ENCODE results near the gene NACA.
A peak's percentile ranks its signal among the peaks of the same experiment; 100 is the strongest.

Gene NACA

DNA sequence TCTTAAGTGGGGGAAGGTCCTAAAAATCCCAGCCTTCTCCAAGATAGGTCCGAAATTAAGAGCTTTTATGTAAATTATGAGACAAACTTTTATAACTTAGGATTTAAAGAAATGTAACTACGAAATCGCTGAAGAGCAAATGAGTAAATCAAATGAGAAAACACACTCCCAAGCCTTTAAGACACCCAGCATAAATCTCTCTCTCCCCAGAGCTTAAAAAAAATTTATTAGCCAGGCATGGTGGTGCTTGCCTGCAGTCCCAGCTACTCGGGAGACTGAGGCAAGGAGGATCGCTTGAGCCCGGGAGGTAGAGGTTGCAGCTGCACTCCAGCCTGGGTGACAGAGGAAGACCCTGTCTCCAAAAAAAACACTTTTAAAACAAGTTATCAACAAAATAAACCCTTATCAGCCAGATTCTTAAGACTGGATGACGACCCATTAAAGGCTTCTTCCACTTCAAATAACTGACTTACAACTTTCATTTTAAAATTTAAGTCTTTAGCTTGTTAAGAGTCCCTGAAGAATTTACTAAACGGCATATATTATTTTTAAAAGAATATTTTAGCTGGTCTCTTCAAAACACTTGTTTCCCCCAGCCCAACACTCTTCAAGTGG lies 40.2 kb downstream of the NACA start:
- Histone ChIP-seq H3K4me1 (ENCODE audit: control insufficient read depth, insufficient read depth, low read length) (peaks cover 10% of the 10 kb centered on the region), H3K27ac (ENCODE audit: extremely low read depth, low read depth, low read length) (peak overlapping the region; percentile 71), H3K9me3 (ENCODE audit: control insufficient read depth, insufficient read depth, low read depth, low read length) (no peaks in the 10 kb centered on the region), H3K36me3 (ENCODE audit: control insufficient read depth in 2 of 2, insufficient read depth in 1 of 2, low read length in 2 of 2) (peaks cover 27 to 50% of the 10 kb centered on the region in 2 experiments; a peak in 2 of 3 replicates), H3K4me3 (ENCODE audit: low read depth, low read length) (peak overlapping the region; percentile 59)
- ChIA-PET POLR2A (interaction anchor here (0.5 to 2.3 kb wide), 12 partner anchors 9 to 236 kb away, joined by 3 to 13 read pairs (median 4); partner anchors contain the start of genes ATP5F1B and NACA), CTCF (interaction anchor here (0.6 to 2.2 kb wide), 7 partner anchors 14 to 898 kb away, joined by 3 to 8 read pairs (median 4); partner anchors contain the start of gene ATP5F1B)
- TF ChIP-seq ZNF394 (tag by site-specific recombination; IDR thresholded peaks at IDR 0.05; ENCODE audit: borderline replicate concordance) (peak; percentile 11; the same call in 1 of the 2 replicates), ZNF223 (tag by site-specific recombination; IDR thresholded peaks at IDR 0.05) (no peak), ZNF239 (tag by site-specific recombination; IDR thresholded peaks at IDR 0.05) (no peak), ZNF112 (tag by site-specific recombination; IDR thresholded peaks at IDR 0.05) (no peak), SCRT2 (tag by site-specific recombination; IDR thresholded peaks at IDR 0.05) (peak; percentile 23; the same call in 1 of the 2 replicates), WT1 (tag by site-specific recombination; IDR thresholded peaks at IDR 0.05) (peak; percentile 54; the same call in 1 of the 2 replicates)
- TF ChIP-seq, protein P1, sequence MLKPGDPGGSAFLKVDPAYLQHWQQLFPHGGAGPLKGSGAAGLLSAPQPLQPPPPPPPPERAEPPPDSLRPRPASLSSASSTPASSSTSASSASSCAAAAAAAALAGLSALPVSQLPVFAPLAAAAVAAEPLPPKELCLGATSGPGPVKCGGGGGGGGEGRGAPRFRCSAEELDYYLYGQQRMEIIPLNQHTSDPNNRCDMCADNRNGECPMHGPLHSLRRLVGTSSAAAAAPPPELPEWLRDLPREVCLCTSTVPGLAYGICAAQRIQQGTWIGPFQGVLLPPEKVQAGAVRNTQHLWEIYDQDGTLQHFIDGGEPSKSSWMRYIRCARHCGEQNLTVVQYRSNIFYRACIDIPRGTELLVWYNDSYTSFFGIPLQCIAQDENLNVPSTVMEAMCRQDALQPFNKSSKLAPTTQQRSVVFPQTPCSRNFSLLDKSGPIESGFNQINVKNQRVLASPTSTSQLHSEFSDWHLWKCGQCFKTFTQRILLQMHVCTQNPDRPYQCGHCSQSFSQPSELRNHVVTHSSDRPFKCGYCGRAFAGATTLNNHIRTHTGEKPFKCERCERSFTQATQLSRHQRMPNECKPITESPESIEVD (tag by site-specific recombination; IDR thresholded peaks at IDR 0.05), result peak; percentile 67
- TF ChIP-seq, protein P2, sequence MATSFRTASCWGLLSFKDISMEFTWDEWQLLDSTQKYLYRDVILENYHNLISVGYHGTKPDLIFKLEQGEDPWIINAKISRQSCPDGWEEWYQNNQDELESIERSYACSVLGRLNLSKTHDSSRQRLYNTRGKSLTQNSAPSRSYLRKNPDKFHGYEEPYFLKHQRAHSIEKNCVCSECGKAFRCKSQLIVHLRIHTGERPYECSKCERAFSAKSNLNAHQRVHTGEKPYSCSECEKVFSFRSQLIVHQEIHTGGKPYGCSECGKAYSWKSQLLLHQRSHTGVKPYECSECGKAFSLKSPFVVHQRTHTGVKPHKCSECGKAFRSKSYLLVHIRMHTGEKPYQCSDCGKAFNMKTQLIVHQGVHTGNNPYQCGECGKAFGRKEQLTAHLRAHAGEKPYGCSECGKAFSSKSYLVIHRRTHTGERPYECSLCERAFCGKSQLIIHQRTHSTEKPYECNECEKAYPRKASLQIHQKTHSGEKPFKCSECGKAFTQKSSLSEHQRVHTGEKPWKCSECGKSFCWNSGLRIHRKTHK (tag by site-specific recombination; IDR thresholded peaks at IDR 0.05), result no peak

DNA sequence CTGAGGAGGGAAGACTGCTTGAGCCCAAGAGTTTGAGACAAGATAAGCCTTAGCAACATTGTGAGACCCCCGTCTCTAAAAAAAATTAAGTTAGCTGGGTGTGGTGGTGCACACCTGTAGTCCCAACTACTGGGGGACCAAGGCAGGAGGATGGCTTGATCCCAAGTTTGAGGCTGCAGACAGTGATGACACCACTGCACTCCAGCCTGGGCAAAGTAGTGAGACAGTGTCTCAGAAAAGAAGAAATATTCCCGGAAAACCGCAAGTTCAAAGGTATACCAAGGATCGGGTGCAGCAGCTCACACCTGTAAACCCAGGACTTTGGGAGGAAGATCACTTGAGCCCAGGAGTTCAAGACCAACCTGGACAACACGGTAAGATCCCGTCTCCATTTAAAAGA lies 42.8 kb downstream of the NACA start:
- H3K4me1 ChIP-seq (ENCODE audit: control insufficient read depth, insufficient read depth, low read length), result peaks cover 8% of the 10 kb centered on the region

DNA sequence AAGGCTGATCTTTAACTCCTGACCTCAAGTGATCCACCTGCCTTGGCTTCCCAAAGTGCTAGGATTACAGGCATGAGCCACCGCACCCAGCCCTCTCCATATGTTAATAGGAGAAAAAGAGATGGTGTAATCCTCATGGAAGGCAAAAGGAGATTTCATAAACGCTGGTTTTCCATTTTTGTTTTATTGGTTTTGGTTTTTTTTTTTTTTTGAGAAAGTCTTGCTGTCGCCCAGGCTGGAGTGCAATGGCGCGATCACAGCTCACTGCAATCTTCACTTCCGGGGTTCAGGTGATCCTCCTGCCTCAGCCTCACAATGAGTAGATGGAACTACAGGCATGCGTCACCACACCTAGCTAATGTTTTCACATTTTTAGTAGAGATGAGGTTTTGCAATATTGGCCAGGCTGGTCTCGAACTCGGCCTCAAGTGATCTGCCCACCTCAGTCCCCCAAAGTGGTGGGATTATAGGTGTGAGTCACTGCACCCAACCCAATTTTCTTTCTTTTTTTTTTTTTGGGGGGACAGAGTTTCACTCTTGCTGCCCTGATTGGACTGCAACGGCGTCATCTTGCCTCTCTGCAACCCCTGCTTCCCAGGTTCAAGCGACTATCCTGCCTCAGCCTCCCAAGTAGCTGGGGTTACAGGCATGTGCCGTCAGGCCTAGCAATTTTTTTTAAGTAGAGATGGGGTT lies 45.1 kb downstream of the NACA start:
- ChIA-PET POLR2A (interaction anchor here (0.7 to 2.2 kb wide), 5 partner anchors 8 to 534 kb away, joined by 3 to 14 read pairs (median 3); partner anchors contain the start of genes ATP5F1B, NACA and PTGES3), CTCF (no interaction called here)
- peaks cover 29 to 48% of the 10 kb centered on the region in 2 experiments; a peak in 2 of 3 replicates for H3K36me3 ChIP-seq (ENCODE audit: control insufficient read depth in 2 of 2, insufficient read depth in 1 of 2, low read length in 2 of 2)
- H3K4me3 ChIP-seq (ENCODE audit: low read depth, low read length), result no peak overlapping the region
- H3K9me3 ChIP-seq (ENCODE audit: control insufficient read depth, insufficient read depth, low read depth, low read length), result no peaks in the 10 kb centered on the region
- H3K4me1 ChIP-seq (ENCODE audit: control insufficient read depth, insufficient read depth, low read length), result peaks cover 8% of the 10 kb centered on the region
- H3K27ac ChIP-seq (ENCODE audit: extremely low read depth, low read depth, low read length), result peak overlapping the region; percentile 1; the same call in 1 of the 2 replicates
- TF ChIP-seq ZFP69B (tag by site-specific recombination; IDR thresholded peaks at IDR 0.05), result no peak
- TF ChIP-seq, protein P3, sequence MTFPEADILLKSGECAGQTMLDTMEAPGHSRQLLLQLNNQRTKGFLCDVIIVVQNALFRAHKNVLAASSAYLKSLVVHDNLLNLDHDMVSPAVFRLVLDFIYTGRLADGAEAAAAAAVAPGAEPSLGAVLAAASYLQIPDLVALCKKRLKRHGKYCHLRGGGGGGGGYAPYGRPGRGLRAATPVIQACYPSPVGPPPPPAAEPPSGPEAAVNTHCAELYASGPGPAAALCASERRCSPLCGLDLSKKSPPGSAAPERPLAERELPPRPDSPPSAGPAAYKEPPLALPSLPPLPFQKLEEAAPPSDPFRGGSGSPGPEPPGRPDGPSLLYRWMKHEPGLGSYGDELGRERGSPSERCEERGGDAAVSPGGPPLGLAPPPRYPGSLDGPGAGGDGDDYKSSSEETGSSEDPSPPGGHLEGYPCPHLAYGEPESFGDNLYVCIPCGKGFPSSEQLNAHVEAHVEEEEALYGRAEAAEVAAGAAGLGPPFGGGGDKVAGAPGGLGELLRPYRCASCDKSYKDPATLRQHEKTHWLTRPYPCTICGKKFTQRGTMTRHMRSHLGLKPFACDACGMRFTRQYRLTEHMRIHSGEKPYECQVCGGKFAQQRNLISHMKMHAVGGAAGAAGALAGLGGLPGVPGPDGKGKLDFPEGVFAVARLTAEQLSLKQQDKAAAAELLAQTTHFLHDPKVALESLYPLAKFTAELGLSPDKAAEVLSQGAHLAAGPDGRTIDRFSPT (tag by site-specific recombination; IDR thresholded peaks at IDR 0.05), result 0 out of 2 replicates have a peak, but pooled peaks have one; percentile 42
- peak; percentile 83 for TF ChIP-seq PRDM1 (tag by site-specific recombination; IDR thresholded peaks at IDR 0.05)
- TF ChIP-seq, protein P1 (tag by site-specific recombination; IDR thresholded peaks at IDR 0.05), result peak; percentile 82
- TF ChIP-seq ZBTB17 (tag by site-specific recombination; IDR thresholded peaks at IDR 0.05), result peak; percentile 67
- TF ChIP-seq, protein P4, sequence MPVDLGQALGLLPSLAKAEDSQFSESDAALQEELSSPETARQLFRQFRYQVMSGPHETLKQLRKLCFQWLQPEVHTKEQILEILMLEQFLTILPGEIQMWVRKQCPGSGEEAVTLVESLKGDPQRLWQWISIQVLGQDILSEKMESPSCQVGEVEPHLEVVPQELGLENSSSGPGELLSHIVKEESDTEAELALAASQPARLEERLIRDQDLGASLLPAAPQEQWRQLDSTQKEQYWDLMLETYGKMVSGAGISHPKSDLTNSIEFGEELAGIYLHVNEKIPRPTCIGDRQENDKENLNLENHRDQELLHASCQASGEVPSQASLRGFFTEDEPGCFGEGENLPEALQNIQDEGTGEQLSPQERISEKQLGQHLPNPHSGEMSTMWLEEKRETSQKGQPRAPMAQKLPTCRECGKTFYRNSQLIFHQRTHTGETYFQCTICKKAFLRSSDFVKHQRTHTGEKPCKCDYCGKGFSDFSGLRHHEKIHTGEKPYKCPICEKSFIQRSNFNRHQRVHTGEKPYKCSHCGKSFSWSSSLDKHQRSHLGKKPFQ (tag by site-specific recombination; IDR thresholded peaks at IDR 0.05), result peak; percentile 65; the same call in 1 of the 2 replicates

More for the DNA sequence above, 42.8 kb downstream of the NACA start:
- POLR2A ChIA-PET, result interaction anchor here (0.6 to 0.9 kb wide), 2 partner anchors 43 to 146 kb away, joined by 4 read pairs; no protein-coding TSS in a partner anchor
- Histone ChIP-seq H3K4me3 (ENCODE audit: low read depth, low read length) (no peak overlapping the region), H3K9me3 (ENCODE audit: control insufficient read depth, insufficient read depth, low read depth, low read length) (no peaks in the 10 kb centered on the region), H3K36me3 (ENCODE audit: control insufficient read depth in 2 of 2, insufficient read depth in 1 of 2, low read length in 2 of 2) (peaks cover 30 to 61% of the 10 kb centered on the region in 2 experiments; a peak in 2 of 3 replicates), H3K27ac (ENCODE audit: extremely low read depth, low read depth, low read length) (peak overlapping the region; percentile 32; the same call in 1 of the 2 replicates)
- CTCF ChIA-PET, result interaction anchor here (0.7 kb wide), 1 partner anchor 36 kb away, joined by 3 read pairs; no protein-coding TSS in a partner anchor
- TF ChIP-seq ZNF121 (tag by site-specific recombination; IDR thresholded peaks at IDR 0.05) (peak; percentile 86), GLI2 (tag by site-specific recombination; IDR thresholded peaks at IDR 0.05; ENCODE audit: borderline replicate concordance, low read depth) (no peak)

Data from HEK293 (cell line).